WTC11 (cell line): ENCODE data around the gene HS3ST4. TPM values are rescaled to one million over a fixed set of nuclear protein-coding genes. Genes with fewer than 3 reads are reported as not detected.
A peak's percentile ranks its signal among the peaks of the same experiment; 100 is the strongest.

Experiments used
- ATAC-seq: fragments of 200-7000 bp; cut with Tn5 transposase; 2 replicates; pipeline ENCODE4 v1.10.0; 2021; ENCODE audit warnings: mild to moderate bottlenecking, moderate library complexity
- CTCF ChIA-PET: fragments of 300-600 bp; sonication (Branson Sonifier 250); formaldehyde crosslinking; loops from one replicate; lab custom pipeline; 2021; ENCODE audit warnings: antibody characterized with exemption; lab: Charles Lee
- POLR2A ChIA-PET: fragments of 350-600 bp; sonication (Branson Sonifier 250); formaldehyde crosslinking; loops from one replicate; lab custom pipeline; 2021; ENCODE audit warnings: antibody characterized with exemption; lab: Charles Lee
- DNase-seq: peaks from one replicate; pipeline ENCODE4 v3.0.0; 2021; ENCODE audit warnings: low spot score
- H3K27ac Mint-ChIP-seq: 2 replicates; pipeline ENCODE4 v1.8.0; 2021; ENCODE audit warnings: mixed read lengths
- H3K27me3 Mint-ChIP-seq: 2 replicates; pipeline ENCODE4 v1.8.0; 2021; ENCODE audit warnings: low read depth, mild to moderate bottlenecking, moderate library complexity, mixed read lengths
- H3K36me3 Mint-ChIP-seq: 2 replicates; pipeline ENCODE4 v1.8.0; 2021; ENCODE audit warnings: mixed read lengths
- H3K4me1 Mint-ChIP-seq: 2 replicates; pipeline ENCODE4 v1.8.0; 2022; ENCODE audit warnings: mixed read lengths
- H3K4me3 Mint-ChIP-seq: 2 replicates; pipeline ENCODE4 v1.8.0; 2021; ENCODE audit warnings: mild to moderate bottlenecking, moderate library complexity, mixed read lengths
- H3K9me3 Mint-ChIP-seq: 2 replicates; pipeline ENCODE4 v1.8.0; 2021; ENCODE audit warnings: mixed read lengths
- ATF1 ChIP-seq: sonication (generic); formaldehyde crosslinking; IDR thresholded peaks from 2 replicates; pipeline ENCODE4 v1.8.1; 2023; ENCODE audit warnings: mild to moderate bottlenecking, moderate library complexity, missing genetic modification reagents
- CBFB ChIP-seq: sonication (generic); formaldehyde crosslinking; IDR thresholded peaks from 2 replicates; pipeline ENCODE4 v1.8.1; 2022; ENCODE audit warnings: mild to moderate bottlenecking, low read depth, missing genetic modification reagents
- ELF4 ChIP-seq: sonication (generic); formaldehyde crosslinking; IDR thresholded peaks from 2 replicates; pipeline ENCODE4 v1.8.1; 2022; ENCODE audit warnings: low read depth, mild to moderate bottlenecking, moderate library complexity, missing genetic modification reagents
- EMX1 ChIP-seq: fragments of 250-450 bp; sonication (Bioruptor Pico); IDR thresholded peaks from 2 replicates; pipeline ENCODE4 v1.8.0; 2021; ENCODE audit warnings: mild to moderate bottlenecking
- IRF2 ChIP-seq: sonication (generic); formaldehyde crosslinking; IDR thresholded peaks from 2 replicates; pipeline ENCODE4 v1.8.0; 2022; ENCODE audit warnings: low read depth, missing genetic modification reagents, borderline replicate concordance
- KAT7 ChIP-seq: sonication (generic); formaldehyde crosslinking; IDR thresholded peaks from 2 replicates; pipeline ENCODE4 v1.8.1; 2023; ENCODE audit warnings: missing genetic modification reagents, mild to moderate bottlenecking, borderline replicate concordance
- MXD4 ChIP-seq: fragments of 250-450 bp; sonication (Bioruptor Pico); IDR thresholded peaks from 2 replicates; pipeline ENCODE4 v1.8.0; 2021; ENCODE audit warnings: mild to moderate bottlenecking, moderate library complexity, borderline replicate concordance
- NR2C2 ChIP-seq: sonication (generic); formaldehyde crosslinking; IDR thresholded peaks from 2 replicates; pipeline ENCODE4 v1.8.0; 2022; ENCODE audit warnings: mild to moderate bottlenecking, missing genetic modification reagents
- PRRX2 ChIP-seq: fragments of 250-450 bp; sonication (Bioruptor Pico); IDR thresholded peaks from 2 replicates; pipeline ENCODE4 v1.8.0; 2021; ENCODE audit warnings: mild to moderate bottlenecking
- SMAD3 ChIP-seq: sonication (generic); formaldehyde crosslinking; IDR thresholded peaks from 2 replicates; pipeline ENCODE4 v1.8.0; 2022; ENCODE audit warnings: missing genetic modification reagents, mild to moderate bottlenecking, borderline replicate concordance
- SP1 ChIP-seq: sonication (generic); formaldehyde crosslinking; conservative IDR thresholded peaks from 2 replicates; pipeline ENCODE4 v1.8.1; 2022; ENCODE audit warnings: missing genetic modification reagents
- TCF7 ChIP-seq: sonication (generic); formaldehyde crosslinking; IDR thresholded peaks from 2 replicates; pipeline ENCODE4 v1.8.0; 2022; ENCODE audit warnings: mild to moderate bottlenecking, low read depth, missing genetic modification reagents, moderate library complexity
- ZNF232 ChIP-seq: sonication (generic); formaldehyde crosslinking; IDR thresholded peaks from 2 replicates; pipeline ENCODE4 v1.8.0; 2022; ENCODE audit warnings: mild to moderate bottlenecking, missing genetic modification reagents
- total RNA-seq: library from RNA; stranded (reverse); gene quantifications from 3 replicates; pipeline ENCODE4 v1.2.3, GENCODE V29; 2021
- TF ChIP-seq, protein P1 (sequence below): sonication (generic); formaldehyde crosslinking; IDR thresholded peaks from 2 replicates; pipeline ENCODE4 v1.8.0; 2022; ENCODE audit warnings: missing genetic modification reagents
- TF ChIP-seq, protein P2 (sequence below): fragments of 200-600 bp; IDR thresholded peaks from 2 replicates; pipeline ENCODE4 v1.8.0; 2022; ENCODE audit warnings: antibody characterized with exemption
- TF ChIP-seq, protein P3 (sequence below): sonication (generic); formaldehyde crosslinking; IDR thresholded peaks from 2 replicates; pipeline ENCODE4 v1.8.1; 2023; ENCODE audit warnings: mild to moderate bottlenecking, missing genetic modification reagents
- TF ChIP-seq, protein P4 (sequence below): sonication (generic); formaldehyde crosslinking; IDR thresholded peaks from 2 replicates; pipeline ENCODE4 v1.8.0; 2022; ENCODE audit warnings: mild to moderate bottlenecking, missing genetic modification reagents
- TF ChIP-seq, protein P5 (sequence below): sonication (generic); formaldehyde crosslinking; IDR thresholded peaks from 2 replicates; pipeline ENCODE4 v1.8.1; 2022; ENCODE audit warnings: missing genetic modification reagents, borderline replicate concordance
- TF ChIP-seq, protein P6 (sequence below): sonication (generic); formaldehyde crosslinking; IDR thresholded peaks from 2 replicates; pipeline ENCODE4 v1.8.0; 2023; ENCODE audit warnings: missing genetic modification reagents, mild to moderate bottlenecking, borderline replicate concordance

The HS3ST4 gene
- total RNA-seq, 1 experiment from 2014 or later: 5.4 TPM

DNA sequence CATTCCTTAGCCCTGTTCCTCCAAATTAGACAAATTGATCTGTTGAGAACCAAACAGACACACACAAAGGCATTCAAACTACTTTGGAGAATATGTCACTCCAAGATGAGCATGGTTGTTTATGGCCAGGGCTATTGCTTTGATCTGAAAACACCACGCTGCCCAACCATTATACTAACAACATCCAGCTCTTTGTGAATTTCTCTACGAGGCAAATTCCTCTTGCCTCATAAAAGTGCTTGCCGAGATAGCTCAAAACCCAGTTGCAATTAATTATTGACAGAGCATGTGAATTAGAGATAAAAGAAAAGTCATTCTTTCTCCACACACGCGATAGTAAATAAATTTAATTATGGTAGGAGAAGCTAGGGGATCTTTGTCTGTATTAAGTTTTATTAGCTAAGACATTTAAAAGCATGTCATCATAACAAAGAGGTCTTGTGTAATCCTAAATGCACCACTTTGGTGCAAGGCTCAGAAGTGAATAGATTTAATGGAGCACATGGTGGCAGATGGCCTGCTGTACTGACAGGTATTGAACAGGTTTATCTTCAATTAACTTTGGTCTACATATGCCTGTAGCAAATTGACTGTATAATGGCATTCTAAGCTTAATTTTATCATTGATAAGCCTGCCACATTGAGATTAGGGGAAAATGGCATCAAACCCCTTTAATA, 441.8 kb downstream of the HS3ST4 start (continued):
- TF ChIP-seq, protein P1, sequence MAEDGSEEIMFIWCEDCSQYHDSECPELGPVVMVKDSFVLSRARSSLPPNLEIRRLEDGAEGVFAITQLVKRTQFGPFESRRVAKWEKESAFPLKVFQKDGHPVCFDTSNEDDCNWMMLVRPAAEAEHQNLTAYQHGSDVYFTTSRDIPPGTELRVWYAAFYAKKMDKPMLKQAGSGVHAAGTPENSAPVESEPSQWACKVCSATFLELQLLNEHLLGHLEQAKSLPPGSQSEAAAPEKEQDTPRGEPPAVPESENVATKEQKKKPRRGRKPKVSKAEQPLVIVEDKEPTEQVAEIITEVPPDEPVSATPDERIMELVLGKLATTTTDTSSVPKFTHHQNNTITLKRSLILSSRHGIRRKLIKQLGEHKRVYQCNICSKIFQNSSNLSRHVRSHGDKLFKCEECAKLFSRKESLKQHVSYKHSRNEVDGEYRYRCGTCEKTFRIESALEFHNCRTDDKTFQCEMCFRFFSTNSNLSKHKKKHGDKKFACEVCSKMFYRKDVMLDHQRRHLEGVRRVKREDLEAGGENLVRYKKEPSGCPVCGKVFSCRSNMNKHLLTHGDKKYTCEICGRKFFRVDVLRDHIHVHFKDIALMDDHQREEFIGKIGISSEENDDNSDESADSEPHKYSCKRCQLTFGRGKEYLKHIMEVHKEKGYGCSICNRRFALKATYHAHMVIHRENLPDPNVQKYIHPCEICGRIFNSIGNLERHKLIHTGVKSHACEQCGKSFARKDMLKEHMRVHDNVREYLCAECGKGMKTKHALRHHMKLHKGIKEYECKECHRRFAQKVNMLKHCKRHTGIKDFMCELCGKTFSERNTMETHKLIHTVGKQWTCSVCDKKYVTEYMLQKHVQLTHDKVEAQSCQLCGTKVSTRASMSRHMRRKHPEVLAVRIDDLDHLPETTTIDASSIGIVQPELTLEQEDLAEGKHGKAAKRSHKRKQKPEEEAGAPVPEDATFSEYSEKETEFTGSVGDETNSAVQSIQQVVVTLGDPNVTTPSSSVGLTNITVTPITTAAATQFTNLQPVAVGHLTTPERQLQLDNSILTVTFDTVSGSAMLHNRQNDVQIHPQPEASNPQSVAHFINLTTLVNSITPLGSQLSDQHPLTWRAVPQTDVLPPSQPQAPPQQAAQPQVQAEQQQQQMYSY (CRISPR knock-in tag): no peak
- TF ChIP-seq MXD4 (no peak), SP1 (CRISPR knock-in tag) (no peak), NR2C2 (CRISPR knock-in tag) (no peak)
- TF ChIP-seq, protein P2, sequence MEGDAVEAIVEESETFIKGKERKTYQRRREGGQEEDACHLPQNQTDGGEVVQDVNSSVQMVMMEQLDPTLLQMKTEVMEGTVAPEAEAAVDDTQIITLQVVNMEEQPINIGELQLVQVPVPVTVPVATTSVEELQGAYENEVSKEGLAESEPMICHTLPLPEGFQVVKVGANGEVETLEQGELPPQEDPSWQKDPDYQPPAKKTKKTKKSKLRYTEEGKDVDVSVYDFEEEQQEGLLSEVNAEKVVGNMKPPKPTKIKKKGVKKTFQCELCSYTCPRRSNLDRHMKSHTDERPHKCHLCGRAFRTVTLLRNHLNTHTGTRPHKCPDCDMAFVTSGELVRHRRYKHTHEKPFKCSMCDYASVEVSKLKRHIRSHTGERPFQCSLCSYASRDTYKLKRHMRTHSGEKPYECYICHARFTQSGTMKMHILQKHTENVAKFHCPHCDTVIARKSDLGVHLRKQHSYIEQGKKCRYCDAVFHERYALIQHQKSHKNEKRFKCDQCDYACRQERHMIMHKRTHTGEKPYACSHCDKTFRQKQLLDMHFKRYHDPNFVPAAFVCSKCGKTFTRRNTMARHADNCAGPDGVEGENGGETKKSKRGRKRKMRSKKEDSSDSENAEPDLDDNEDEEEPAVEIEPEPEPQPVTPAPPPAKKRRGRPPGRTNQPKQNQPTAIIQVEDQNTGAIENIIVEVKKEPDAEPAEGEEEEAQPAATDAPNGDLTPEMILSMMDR: no peak

DNA sequence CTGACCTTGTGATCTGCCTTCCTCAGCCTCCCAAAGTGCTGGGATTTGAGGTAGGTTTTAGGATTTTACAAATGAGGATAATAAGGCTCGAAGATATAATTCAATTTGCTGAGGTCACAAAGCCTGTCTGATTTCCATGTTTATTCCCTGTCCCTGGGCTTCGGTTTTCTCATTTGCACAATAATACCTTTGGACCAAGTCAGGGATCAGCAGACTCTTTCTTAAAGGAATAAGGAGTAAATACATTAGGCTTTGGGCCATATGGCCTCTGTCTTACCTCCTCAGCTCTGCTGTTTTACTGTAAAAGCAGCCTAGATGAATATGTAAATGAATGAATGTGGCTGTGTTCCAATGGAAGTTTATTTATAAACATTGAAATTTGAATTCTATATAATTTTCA, 442.8 kb downstream of the HS3ST4 start:
- no peak overlapping the region for H3K4me3 Mint-ChIP-seq
- H3K27ac Mint-ChIP-seq: no peak overlapping the region
- ChIA-PET POLR2A (interaction anchor here (1.0 kb wide), 1 partner anchor 63 kb away, joined by 3 read pairs; no protein-coding TSS in a partner anchor), CTCF (no interaction called here)
- DNase-seq (no peak), ATAC-seq (peak; percentile 56; the same call in 1 of the 2 replicates)
- H3K27me3 Mint-ChIP-seq: no peaks in the 10 kb centered on the region
- H3K4me1 Mint-ChIP-seq: peaks cover 38% of the 10 kb centered on the region
- H3K36me3 Mint-ChIP-seq: no peaks in the 10 kb centered on the region
- H3K9me3 Mint-ChIP-seq: no peaks in the 10 kb centered on the region
- TF ChIP-seq ELF4 (CRISPR knock-in tag) (no peak), PRRX2 (CRISPR knock-in tag) (no peak), KAT7 (no peak), EMX1 (CRISPR knock-in tag) (no peak), ZNF232 (CRISPR knock-in tag) (no peak), SMAD3 (CRISPR knock-in tag) (no peak), CBFB (CRISPR knock-in tag) (no peak), ATF1 (no peak), TCF7 (CRISPR knock-in tag) (no peak), IRF2 (no peak)
- TF ChIP-seq, protein P3, sequence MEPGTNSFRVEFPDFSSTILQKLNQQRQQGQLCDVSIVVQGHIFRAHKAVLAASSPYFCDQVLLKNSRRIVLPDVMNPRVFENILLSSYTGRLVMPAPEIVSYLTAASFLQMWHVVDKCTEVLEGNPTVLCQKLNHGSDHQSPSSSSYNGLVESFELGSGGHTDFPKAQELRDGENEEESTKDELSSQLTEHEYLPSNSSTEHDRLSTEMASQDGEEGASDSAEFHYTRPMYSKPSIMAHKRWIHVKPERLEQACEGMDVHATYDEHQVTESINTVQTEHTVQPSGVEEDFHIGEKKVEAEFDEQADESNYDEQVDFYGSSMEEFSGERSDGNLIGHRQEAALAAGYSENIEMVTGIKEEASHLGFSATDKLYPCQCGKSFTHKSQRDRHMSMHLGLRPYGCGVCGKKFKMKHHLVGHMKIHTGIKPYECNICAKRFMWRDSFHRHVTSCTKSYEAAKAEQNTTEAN: no peak
- TF ChIP-seq, protein P4, sequence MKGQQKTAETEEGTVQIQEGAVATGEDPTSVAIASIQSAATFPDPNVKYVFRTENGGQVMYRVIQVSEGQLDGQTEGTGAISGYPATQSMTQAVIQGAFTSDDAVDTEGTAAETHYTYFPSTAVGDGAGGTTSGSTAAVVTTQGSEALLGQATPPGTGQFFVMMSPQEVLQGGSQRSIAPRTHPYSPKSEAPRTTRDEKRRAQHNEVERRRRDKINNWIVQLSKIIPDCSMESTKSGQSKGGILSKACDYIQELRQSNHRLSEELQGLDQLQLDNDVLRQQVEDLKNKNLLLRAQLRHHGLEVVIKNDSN (CRISPR knock-in tag): no peak
- TF ChIP-seq, protein P5, sequence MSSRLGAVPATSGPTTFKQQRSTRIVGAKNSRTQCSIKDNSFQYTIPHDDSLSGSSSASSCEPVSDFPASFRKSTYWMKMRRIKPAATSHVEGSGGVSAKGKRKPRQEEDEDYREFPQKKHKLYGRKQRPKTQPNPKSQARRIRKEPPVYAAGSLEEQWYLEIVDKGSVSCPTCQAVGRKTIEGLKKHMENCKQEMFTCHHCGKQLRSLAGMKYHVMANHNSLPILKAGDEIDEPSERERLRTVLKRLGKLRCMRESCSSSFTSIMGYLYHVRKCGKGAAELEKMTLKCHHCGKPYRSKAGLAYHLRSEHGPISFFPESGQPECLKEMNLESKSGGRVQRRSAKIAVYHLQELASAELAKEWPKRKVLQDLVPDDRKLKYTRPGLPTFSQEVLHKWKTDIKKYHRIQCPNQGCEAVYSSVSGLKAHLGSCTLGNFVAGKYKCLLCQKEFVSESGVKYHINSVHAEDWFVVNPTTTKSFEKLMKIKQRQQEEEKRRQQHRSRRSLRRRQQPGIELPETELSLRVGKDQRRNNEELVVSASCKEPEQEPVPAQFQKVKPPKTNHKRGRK (CRISPR knock-in tag): no peak
- TF ChIP-seq, protein P6, sequence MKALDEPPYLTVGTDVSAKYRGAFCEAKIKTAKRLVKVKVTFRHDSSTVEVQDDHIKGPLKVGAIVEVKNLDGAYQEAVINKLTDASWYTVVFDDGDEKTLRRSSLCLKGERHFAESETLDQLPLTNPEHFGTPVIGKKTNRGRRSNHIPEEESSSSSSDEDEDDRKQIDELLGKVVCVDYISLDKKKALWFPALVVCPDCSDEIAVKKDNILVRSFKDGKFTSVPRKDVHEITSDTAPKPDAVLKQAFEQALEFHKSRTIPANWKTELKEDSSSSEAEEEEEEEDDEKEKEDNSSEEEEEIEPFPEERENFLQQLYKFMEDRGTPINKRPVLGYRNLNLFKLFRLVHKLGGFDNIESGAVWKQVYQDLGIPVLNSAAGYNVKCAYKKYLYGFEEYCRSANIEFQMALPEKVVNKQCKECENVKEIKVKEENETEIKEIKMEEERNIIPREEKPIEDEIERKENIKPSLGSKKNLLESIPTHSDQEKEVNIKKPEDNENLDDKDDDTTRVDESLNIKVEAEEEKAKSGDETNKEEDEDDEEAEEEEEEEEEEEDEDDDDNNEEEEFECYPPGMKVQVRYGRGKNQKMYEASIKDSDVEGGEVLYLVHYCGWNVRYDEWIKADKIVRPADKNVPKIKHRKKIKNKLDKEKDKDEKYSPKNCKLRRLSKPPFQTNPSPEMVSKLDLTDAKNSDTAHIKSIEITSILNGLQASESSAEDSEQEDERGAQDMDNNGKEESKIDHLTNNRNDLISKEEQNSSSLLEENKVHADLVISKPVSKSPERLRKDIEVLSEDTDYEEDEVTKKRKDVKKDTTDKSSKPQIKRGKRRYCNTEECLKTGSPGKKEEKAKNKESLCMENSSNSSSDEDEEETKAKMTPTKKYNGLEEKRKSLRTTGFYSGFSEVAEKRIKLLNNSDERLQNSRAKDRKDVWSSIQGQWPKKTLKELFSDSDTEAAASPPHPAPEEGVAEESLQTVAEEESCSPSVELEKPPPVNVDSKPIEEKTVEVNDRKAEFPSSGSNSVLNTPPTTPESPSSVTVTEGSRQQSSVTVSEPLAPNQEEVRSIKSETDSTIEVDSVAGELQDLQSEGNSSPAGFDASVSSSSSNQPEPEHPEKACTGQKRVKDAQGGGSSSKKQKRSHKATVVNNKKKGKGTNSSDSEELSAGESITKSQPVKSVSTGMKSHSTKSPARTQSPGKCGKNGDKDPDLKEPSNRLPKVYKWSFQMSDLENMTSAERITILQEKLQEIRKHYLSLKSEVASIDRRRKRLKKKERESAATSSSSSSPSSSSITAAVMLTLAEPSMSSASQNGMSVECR (CRISPR knock-in tag): no peak
